ENCODE results near the gene UBLCP1.

GRCh38 chr5:159330131-159330800 is 67.2 kb downstream of the UBLCP1 start, which contains the start of gene IL12B:
- no peak for TF ChIP-seq POLR2A (IDR thresholded peaks at IDR 0.05)
- no peak for TF ChIP-seq CTCF (IDR thresholded peaks at IDR 0.05)

Measured in thyroid gland (tissue), 4 donors.